H9 (cell line): ENCODE data around the gene ANXA3. TPM values are rescaled to one million over a fixed set of nuclear protein-coding genes. Genes with fewer than 3 reads are reported as not detected.

ENCODE experiments used
- DNase-seq: peaks from one replicate; pipeline ENCODE4 v3.0.0-alpha.2; 2017
- H2AFZ ChIP-seq: one replicate; pipeline ENCODE4 v1.6.1; 2013; ENCODE audit warnings: mild to moderate bottlenecking, low read length, control low read depth, moderate library complexity
- H2AK5ac ChIP-seq: 2 replicates; pipeline ENCODE4 v1.6.1; 2013; ENCODE audit warnings: low read length, control low read depth, mixed read lengths; ENCODE audit not compliant: insufficient read length
- H2BK120ac ChIP-seq: one replicate; pipeline ENCODE4 v1.6.1; 2013; ENCODE audit warnings: low read depth, mild to moderate bottlenecking, low read length, control low read depth, inconsistent platforms; ENCODE audit not compliant: poor library complexity, severe bottlenecking
- H2BK12ac ChIP-seq: 2 replicates; pipeline ENCODE4 v1.6.1; 2013; ENCODE audit warnings: low read length, control low read depth, mixed read lengths, low read depth; ENCODE audit not compliant: insufficient read length
- H2BK15ac ChIP-seq: 2 replicates; pipeline ENCODE4 v1.6.1; 2013; ENCODE audit warnings: low read depth, low read length, control low read depth
- H2BK20ac ChIP-seq: one replicate; pipeline ENCODE4 v1.6.1; 2013; ENCODE audit warnings: low read depth, mild to moderate bottlenecking, low read length, control low read depth, inconsistent platforms; ENCODE audit not compliant: poor library complexity, severe bottlenecking
- H2BK5ac ChIP-seq: 2 replicates; pipeline ENCODE4 v1.6.1; 2013; ENCODE audit warnings: low read length, control low read depth, mixed read lengths; ENCODE audit not compliant: insufficient read length
- H3K14ac ChIP-seq: 2 replicates; pipeline ENCODE4 v1.6.1; 2013; ENCODE audit warnings: low read length, control low read depth; ENCODE audit not compliant: insufficient read depth
- H3K18ac ChIP-seq: 2 replicates; pipeline ENCODE4 v1.6.1; 2013; ENCODE audit warnings: low read depth, mild to moderate bottlenecking, mixed read lengths, low read length, control low read depth; ENCODE audit not compliant: insufficient read length
- H3K23ac ChIP-seq: 2 replicates; pipeline ENCODE4 v1.6.1; 2013; ENCODE audit warnings: low read length, control low read depth, mixed read lengths, low read depth; ENCODE audit not compliant: insufficient read length
- H3K23me2 ChIP-seq: 2 replicates; pipeline ENCODE4 v1.6.1; 2013; ENCODE audit warnings: low read depth, mild to moderate bottlenecking, mixed read lengths, low read length, control low read depth; ENCODE audit not compliant: insufficient read length, poor library complexity, severe bottlenecking
- H3K27ac ChIP-seq: 2 replicates; pipeline ENCODE4 v1.5.1; 2013; ENCODE audit warnings: low read length, control low read depth, mixed read lengths, low read depth; ENCODE audit not compliant: insufficient read length
- H3K27me3 ChIP-seq: 2 replicates; pipeline ENCODE4 v1.6.1; 2013; ENCODE audit warnings: low read length, control low read depth, inconsistent platforms; ENCODE audit not compliant: insufficient read depth
- H3K4ac ChIP-seq: 2 replicates; pipeline ENCODE4 v1.6.1; 2013; ENCODE audit warnings: low read depth, mild to moderate bottlenecking, control low read depth, inconsistent platforms, low read length, moderate library complexity
- H3K4me1 ChIP-seq: 2 replicates; pipeline ENCODE4 v1.6.1; 2013; ENCODE audit warnings: low read length, control low read depth, inconsistent platforms; ENCODE audit not compliant: insufficient read depth
- H3K4me2 ChIP-seq: 2 replicates; pipeline ENCODE4 v1.6.1; 2013; ENCODE audit warnings: low read length, control low read depth, mixed read lengths; ENCODE audit not compliant: insufficient read length, insufficient read depth
- H3K56ac ChIP-seq: 2 replicates; pipeline ENCODE4 v1.6.1; 2013; ENCODE audit warnings: low read depth, mild to moderate bottlenecking, mixed read lengths, low read length, control low read depth; ENCODE audit not compliant: insufficient read length
- H3K79me1 ChIP-seq: 2 replicates; pipeline ENCODE4 v1.6.1; 2013; ENCODE audit warnings: low read depth, mild to moderate bottlenecking, moderate library complexity, low read length, control low read depth, inconsistent platforms; ENCODE audit not compliant: insufficient read depth, poor library complexity, severe bottlenecking
- H3K79me2 ChIP-seq: 2 replicates; pipeline ENCODE4 v1.6.1; 2013; ENCODE audit warnings: low read length, control low read depth, inconsistent platforms; ENCODE audit not compliant: insufficient read depth
- H3K9ac ChIP-seq: 2 replicates; pipeline ENCODE4 v1.6.1; 2013; ENCODE audit warnings: low read length, control low read depth, mixed read lengths; ENCODE audit not compliant: insufficient read length; ENCODE audit errors: extremely low read depth
- H3K9me3 ChIP-seq: one replicate; pipeline ENCODE4 v1.6.1; 2013; ENCODE audit warnings: low read depth, low read length, inconsistent platforms; ENCODE audit not compliant: control insufficient read depth
- H3T11ph ChIP-seq: one replicate; pipeline ENCODE4 v1.6.1; 2013; ENCODE audit warnings: mild to moderate bottlenecking, low read length, control low read depth, inconsistent platforms
- H4K20me1 ChIP-seq: one replicate; pipeline ENCODE4 v1.6.1; 2013; ENCODE audit not compliant: control insufficient read depth, insufficient read length, insufficient read depth
- H4K5ac ChIP-seq: 2 replicates; pipeline ENCODE4 v1.6.1; 2013; ENCODE audit warnings: low read depth, mild to moderate bottlenecking, mixed read lengths, low read length, control low read depth; ENCODE audit not compliant: insufficient read length
- H4K8ac ChIP-seq: replicated peaks from 2 replicates; pipeline ENCODE4 v1.6.1; 2013; ENCODE audit warnings: low read length, control low read depth, mixed read lengths, low read depth; ENCODE audit not compliant: insufficient read length
- H4K91ac ChIP-seq: 2 replicates; pipeline ENCODE4 v1.6.1; 2013; ENCODE audit warnings: low read depth, mild to moderate bottlenecking, moderate library complexity, mixed read lengths, low read length, control low read depth; ENCODE audit not compliant: insufficient read length
- H3K27ac Mint-ChIP-seq, 3 experiments: 2 replicates in 2 of 3; 3 replicates in 1 of 3; pipeline ENCODE4 v1.8.0; 2020 to 2021; ENCODE audit warnings: mixed read lengths in 3 of 3, mild to moderate bottlenecking in 1 of 3, moderate library complexity in 1 of 3
- H3K27me3 Mint-ChIP-seq: 2 replicates; pipeline ENCODE4 v1.8.0; 2021; ENCODE audit warnings: low read depth, mild to moderate bottlenecking, moderate library complexity, mixed read lengths
- H3K36me3 Mint-ChIP-seq, 3 experiments: 2 replicates in 2 of 3; 3 replicates in 1 of 3; pipeline ENCODE4 v1.8.0; 2020 to 2021; ENCODE audit warnings: low read depth in 3 of 3, mixed read lengths in 3 of 3; ENCODE audit not compliant: insufficient read depth in 1 of 3
- H3K4me1 Mint-ChIP-seq, 2 experiments: 2 replicates each; pipeline ENCODE4 v1.8.0; 2020; ENCODE audit warnings: mixed read lengths in 2 of 2
- H3K4me3 Mint-ChIP-seq, 2 experiments: 2 replicates in 1 of 2; 3 replicates in 1 of 2; pipeline ENCODE4 v1.8.0; 2020 to 2021; ENCODE audit warnings: mild to moderate bottlenecking in 2 of 2, mixed read lengths in 2 of 2, moderate library complexity in 1 of 2
- H3K9me3 Mint-ChIP-seq, 2 experiments: 2 replicates in 1 of 2; 3 replicates in 1 of 2; pipeline ENCODE4 v1.8.0; 2020; ENCODE audit warnings: mild to moderate bottlenecking in 2 of 2, mixed read lengths in 2 of 2, moderate library complexity in 1 of 2
- CTCF ChIP-seq: fragments of 200-600 bp; sonication (generic); conservative IDR thresholded peaks from 3 replicates; pipeline ENCODE4 v1.8.0; 2021; ENCODE audit warnings: antibody characterized with exemption, mild to moderate bottlenecking
- WGBS: extraction: QIAGEN DNeasy Blood & Tissue Kit; methylation state at CpG from one replicate; pipeline ENCODE4 v1.1.7; 2013; ENCODE audit warnings: missing lambda C conversion rate, low lambda C conversion rate, mixed read lengths; ENCODE audit not compliant: insufficient read length; ENCODE audit errors: extremely low coverage; 5-methylcytosine and 5-hydroxymethylcytosine counted together
- total RNA-seq: library from RNA; stranded (reverse); gene quantifications from 2 replicates; pipeline ENCODE4 v1.2.1, GENCODE V29; 2021

ANXA3 gene
- total RNA-seq, 1 experiment from 2014 or later: 20.6 TPM

GRCh38 chr4:78542373-78542772, 9.2 kb upstream of the ANXA3 start:
- no peak for DNase-seq
- H2AK5ac ChIP-seq: no peak overlapping the region
- Mint-ChIP-seq H3K4me1 (peaks cover 4 to 7% of the 10 kb centered on the region in 2 experiments; a peak in 2 of 4 replicates), H3K9me3 (peaks cover 4 to 8% of the 10 kb centered on the region in 2 experiments; a peak in 2 of 5 replicates), H3K27me3 (no peaks in the 10 kb centered on the region; the same call in 1 of the 2 replicates), H3K27ac (no peak overlapping the region), H3K4me3 (no peak overlapping the region), H3K36me3 (peaks cover 6 to 34% (median 28%) of the 10 kb centered on the region in 3 experiments; a peak in 5 of 7 replicates)
- no peaks in the 10 kb centered on the region for H3K4me1 ChIP-seq
- H3K18ac ChIP-seq: no peak overlapping the region
- no peak overlapping the region for H2BK15ac ChIP-seq
- H3K27me3 ChIP-seq: no peaks in the 10 kb centered on the region
- H3K4me2 ChIP-seq: no peak overlapping the region
- no peaks in the 10 kb centered on the region for H3K9me3 ChIP-seq
- no peak overlapping the region for H4K5ac ChIP-seq
- TF ChIP-seq CTCF: no peak
- no peaks in the 10 kb centered on the region for H3K79me1 ChIP-seq
- no peak overlapping the region for H3K27ac ChIP-seq
- H3K23me2 ChIP-seq: no peaks in the 10 kb centered on the region
- no peak overlapping the region for H2BK12ac ChIP-seq
- no peak overlapping the region for H2BK20ac ChIP-seq
- no peak overlapping the region for H3T11ph ChIP-seq
- H4K8ac ChIP-seq: no peak overlapping the region
- H3K23ac ChIP-seq: no peak overlapping the region
- H2AFZ ChIP-seq: no peak overlapping the region
- WGBS: no CpG with 5 or more reads among the region's 5 CpGs
- no peak overlapping the region for H3K14ac ChIP-seq
- H4K91ac ChIP-seq: no peak overlapping the region
- H3K56ac ChIP-seq: no peak overlapping the region
- H4K20me1 ChIP-seq: no peaks in the 10 kb centered on the region
- H3K9ac ChIP-seq: no peak overlapping the region
- no peak overlapping the region for H3K4ac ChIP-seq
- H2BK5ac ChIP-seq: no peak overlapping the region
- no peak overlapping the region for H2BK120ac ChIP-seq
- no peaks in the 10 kb centered on the region for H3K79me2 ChIP-seq
